Frontal cortex (tissue), 4 donors: ENCODE results near the gene GPC6. TPM values are rescaled to one million over a fixed set of nuclear protein-coding genes. Genes with fewer than 3 reads are reported as not detected.

Experiments used
- DNase-seq, 2 donors: peaks; one replicate each; pipeline ENCODE4 v3.0.0; 2012; ENCODE audit warnings: low spot score in 2 of 2
- FAIRE-seq: peaks from 2 replicates; lab custom pipeline; 2012; peaks lifted over from hg19 to GRCh38; lab: Jason Lieb, UNC
- total RNA-seq: library from RNA; depleted of rRNA; stranded (reverse); fragments of >200 nt; gene quantifications from one replicate; pipeline ENCODE4 v1.2.3, GENCODE V29; 2014
- donor health status: control.
- donor health status: control.
- donor health status: control.

Gene GPC6
- total RNA-seq, 1 donor from 2014 or later: 9.0 TPM

DNA sequence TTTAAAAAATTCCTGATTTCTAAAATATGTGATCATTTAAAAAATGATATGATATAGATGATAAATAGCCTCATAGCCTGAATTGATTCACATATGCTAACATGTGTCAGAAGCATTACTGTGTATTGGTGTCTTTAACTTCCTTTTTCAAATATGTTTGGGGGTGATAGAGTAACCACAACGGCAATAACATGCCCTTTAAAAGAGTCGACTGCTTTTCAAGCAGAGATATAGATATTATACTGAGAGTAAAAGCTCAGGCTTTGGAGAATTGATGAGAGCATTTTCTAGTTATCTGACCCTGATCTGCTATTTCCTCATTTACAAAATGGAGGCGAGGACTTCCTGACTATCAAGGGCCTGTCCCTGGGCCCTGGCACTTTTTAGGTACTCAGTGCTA is 992.3 kb downstream of the GPC6 start:
- FAIRE-seq (no peak), DNase-seq (no peak)

GRCh38 chr13:94224670-94225069 is 998.1 kb downstream of the GPC6 start:
- DNase-seq: no peak
- no peak for FAIRE-seq

DNA sequence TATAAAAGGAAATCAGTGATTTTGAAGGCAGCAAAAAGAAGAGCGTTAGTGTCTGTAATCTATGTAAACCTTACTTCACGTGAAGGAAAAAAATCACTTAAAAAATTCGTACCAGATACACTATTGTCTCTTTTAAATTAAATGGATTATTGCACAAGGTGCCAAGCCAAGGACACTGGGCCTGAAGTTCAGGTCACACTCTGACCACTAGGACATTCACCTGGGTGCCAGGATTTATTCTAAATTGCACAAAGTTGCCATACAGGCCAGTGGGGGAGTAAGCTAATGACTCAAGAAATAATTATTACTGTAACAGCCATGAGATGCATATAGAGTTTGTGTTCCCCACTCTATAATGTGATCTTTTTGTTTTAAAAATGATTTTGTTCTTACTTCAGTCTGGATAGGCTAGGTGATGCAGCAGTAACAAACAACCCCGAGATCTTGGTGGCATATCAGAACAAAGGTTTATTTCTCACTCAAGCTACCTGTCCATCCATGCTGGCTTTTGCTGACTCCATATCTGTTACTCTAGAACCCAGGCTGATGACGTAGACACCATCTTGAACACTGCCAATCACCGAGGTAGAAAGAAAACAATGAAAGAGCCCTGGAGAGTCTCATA is 1000.8 kb downstream of the GPC6 start:
- FAIRE-seq (no peak), DNase-seq (no peak)

GRCh38 chr13:94228763-94229162 is 1002.2 kb downstream of the GPC6 start:
- no peak for DNase-seq
- no peak for FAIRE-seq

- no peak for FAIRE-seq
- no peak for DNase-seq
Observed at GRCh38 chr13:94232161-94232950, 1005.7 kb downstream of the GPC6 start.

DNA sequence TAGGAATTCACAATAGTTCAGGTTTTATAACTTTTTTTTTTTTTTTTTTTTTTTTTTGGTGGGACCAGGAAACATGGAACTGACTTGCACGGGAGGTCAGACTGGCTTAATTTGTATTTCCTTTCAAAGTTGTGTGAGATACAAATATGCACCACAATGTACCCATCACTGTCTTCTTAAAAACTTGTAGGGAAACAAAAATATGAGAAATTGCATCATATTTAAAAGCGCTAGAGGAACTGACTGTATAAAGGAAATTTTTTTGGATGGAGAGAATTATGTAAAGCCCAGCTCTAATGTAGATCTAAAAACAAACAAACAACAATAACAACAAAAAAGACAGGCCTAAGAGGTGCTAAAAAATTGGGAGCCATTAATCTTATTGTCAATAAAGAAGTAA is 1006.3 kb downstream of the GPC6 start:
- DNase-seq (no peak), FAIRE-seq (no peak)

DNA sequence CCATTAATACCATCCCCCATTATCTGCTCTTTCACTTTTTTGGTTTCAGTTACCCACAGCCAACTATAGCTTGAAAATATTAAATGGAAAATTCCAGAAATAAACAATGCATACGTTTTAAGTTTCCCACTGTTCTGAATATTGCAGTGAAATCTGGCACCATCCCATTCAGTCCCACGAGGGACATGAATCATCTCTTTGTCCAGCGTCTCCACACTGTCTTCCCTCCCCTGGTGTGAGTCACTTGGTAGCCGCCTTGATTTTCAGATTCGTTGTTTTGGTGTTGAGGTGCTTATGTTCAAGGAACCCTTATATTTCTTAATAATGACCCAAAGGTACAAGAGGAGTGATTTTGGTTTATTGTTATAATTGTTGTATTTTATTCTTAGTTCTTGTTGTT is 1006.8 kb downstream of the GPC6 start:
- peak; percentile 48 for FAIRE-seq
- no peak for DNase-seq

- FAIRE-seq: no peak
Observed at GRCh38 chr13:94233837-94234236, 1007.2 kb downstream of the GPC6 start.

DNA sequence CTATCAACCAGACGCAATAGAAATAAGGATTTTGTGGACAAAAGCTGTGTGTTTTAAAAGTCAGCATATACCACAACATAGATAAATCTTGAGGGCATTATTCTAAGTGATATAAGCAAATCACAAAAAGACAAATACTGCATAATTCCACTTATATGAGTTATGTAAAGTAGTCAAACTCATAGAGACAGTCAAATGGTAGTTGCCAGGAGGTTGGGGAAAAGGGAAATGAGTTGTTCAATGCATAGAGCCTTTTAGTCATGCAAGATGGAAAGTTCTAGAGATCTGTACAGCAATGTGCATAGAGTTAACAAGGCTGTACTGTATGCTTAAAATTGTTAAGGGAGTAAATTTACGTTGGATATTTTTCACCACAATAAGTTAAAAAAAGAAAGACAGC is 1008.1 kb downstream of the GPC6 start:
- no peak for DNase-seq
- FAIRE-seq: no peak

More at GRCh38 chr13:94233837-94234236, 1007.2 kb downstream of the GPC6 start:
- no peak for DNase-seq

GRCh38 chr13:94236132-94236531 is 1009.5 kb downstream of the GPC6 start:
- DNase-seq: no peak
- no peak for FAIRE-seq

- no peak for FAIRE-seq
- no peak for DNase-seq
Observed at GRCh38 chr13:94236872-94237271, 1010.3 kb downstream of the GPC6 start.

DNA sequence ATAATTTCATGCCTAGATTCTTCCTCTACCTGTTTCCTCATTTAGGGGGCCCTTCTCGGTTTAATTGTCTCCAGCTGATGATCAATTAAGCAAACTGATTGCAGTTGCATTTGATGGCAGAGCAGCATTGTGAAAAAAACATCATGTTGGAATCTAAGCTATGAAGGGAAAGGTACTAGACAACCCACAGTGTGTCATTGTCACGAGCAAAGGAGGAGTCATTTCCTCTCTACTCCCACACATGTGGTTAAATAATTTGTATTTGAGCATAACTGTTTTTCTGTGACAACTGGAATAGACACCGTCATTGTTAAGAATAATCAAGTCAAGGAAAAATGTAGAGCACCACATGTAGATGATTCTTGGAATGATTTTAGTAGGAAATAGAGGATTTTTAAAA is 1012.5 kb downstream of the GPC6 start:
- DNase-seq (no peak), FAIRE-seq (no peak)

GRCh38 chr13:94242554-94242953 is 1015.9 kb downstream of the GPC6 start:
- DNase-seq (no peak), FAIRE-seq (no peak)

DNA sequence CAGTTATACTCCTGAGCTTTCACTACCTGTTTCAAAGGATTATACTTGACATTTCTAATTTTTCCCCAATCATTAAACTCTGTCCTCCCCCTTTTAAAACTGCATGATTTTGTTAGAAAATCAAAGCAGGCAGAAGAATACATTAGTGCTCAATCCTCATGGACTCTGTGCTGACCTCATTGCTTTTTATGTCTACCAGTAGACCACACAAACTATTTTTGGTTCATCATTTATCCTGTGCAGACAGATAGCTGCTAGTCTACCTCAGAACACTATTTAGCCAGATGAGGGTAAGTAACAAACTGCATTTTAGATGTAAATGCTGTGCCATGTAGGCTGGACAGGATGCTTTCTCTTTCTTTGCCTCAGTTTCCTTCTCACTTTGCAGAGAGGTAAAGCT is 1016.9 kb downstream of the GPC6 start:
- no peak for DNase-seq
- no peak for FAIRE-seq

DNA sequence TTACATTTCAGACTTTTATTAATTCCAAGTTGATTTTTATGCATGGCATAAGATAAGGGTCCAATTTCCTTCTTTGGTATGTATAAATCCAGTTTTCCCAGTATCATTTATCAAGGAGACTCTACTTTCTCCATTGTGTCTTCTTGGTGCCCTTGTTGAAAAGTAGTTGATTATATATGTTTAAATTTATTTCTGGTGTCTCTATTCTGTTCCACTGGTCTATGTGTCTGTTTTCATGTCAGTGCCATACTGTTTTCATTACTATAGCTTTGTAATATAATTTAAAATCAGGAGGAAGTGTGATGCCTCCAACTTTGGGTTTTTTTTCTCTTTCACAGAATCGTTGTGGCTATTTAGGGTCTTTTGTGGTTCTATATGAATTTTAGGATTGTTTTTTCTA is 1019.9 kb downstream of the GPC6 start:
- DNase-seq (no peak), FAIRE-seq (no peak)

DNA sequence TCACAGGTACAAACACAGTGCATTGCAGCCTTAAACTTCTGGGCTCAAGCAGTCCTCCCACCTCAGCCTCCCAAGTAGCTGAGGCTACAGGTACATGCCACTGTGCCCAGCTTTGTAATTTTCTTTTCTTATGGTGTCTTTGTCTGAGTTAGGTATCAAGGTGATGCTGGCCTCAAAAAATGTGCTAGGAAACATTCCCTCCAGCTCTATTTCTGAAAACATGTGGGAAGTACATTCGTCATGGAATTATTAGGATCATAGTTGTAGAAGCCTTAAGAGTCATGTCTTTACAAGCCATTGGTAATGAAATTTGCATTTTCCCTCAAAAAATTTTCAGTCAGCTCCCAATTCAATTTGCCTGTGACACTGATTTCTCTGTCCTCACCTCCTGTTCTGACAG is 1021.3 kb downstream of the GPC6 start:
- FAIRE-seq (no peak), DNase-seq (no peak)

GRCh38 chr13:94248454-94249228 is 1022.0 kb downstream of the GPC6 start:
- DNase-seq (no peak), FAIRE-seq (no peak)

GRCh38 chr13:94249512-94249911 is 1022.9 kb downstream of the GPC6 start:
- DNase-seq (no peak), FAIRE-seq (no peak)

DNA sequence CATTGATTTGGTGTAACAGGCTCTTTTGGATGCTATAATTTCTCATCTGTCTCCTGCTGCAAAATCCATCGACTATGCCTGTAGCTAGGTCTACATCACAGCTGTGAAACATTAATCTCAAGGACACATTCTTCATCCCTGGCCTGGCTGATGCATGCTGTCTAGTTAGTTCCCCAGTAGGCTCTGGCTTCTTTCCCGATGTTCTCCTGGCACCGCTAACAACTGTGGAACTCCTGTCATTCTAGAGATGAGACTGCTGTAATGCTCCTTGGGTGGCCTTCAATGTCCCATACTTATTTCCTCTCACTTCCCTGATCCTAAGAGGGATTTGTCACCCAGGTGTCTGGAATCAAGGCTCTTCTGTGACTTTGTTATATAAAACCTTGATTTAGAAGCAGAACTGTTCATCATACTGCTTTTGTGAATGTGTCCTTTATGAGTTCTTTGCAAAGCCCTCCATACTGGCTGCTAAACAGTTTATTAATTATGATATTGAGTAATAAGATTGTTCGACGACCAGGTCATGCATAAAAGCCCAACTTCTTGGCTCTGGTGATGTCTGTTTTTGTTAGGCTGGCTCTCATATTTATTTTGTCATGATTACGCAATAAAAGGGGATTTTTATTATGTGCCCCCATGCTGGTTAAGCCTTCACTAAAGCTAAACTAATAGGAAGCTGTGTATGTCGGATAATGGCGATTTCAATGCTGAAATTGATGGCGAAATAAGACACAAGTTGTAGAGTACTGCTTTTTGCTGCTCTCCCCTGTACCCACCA is 1025.4 kb downstream of the GPC6 start:
- no peak for DNase-seq
- no peak for FAIRE-seq

DNA sequence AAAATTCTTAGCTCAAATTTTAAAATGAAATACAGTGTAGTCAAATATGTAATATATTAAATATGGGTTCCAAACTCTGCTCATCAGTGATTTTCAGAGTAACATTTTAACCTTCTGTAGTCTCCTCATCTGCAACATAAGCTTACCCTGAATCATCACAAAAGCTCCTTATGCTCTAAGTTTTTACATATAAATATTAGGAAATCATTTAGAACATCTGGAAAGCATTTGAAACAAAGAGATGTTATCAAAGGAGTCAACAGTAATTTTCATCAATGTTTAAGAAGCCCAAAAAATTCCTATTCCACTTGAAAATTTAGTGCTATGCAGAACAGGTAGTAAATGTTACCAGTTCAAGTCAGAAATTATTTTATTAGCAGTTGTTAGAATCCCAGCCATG is 1028.1 kb downstream of the GPC6 start:
- no peak for FAIRE-seq
- DNase-seq: no peak
